Stimulated activated CD8-positive, alpha-beta memory T cell treated with anti-CD3 and anti-CD28 coated beads, Interleukin-7, amount 100 ng/mL, for 48 hours (primary cell): ENCODE data around the gene GCLC.
"Not testable (repeated sequence)": the region's sequence is repeated elsewhere in the genome, so short reads cannot be mapped to it uniquely, and the experiment has no call there.

Experiments used
- DNase-seq, 2 donors: peaks; one replicate each; pipeline ENCODE4 v3.0.0-alpha.2; 2020; ENCODE audit warnings: low read depth in 1 of 2; ENCODE audit errors: extremely low read depth in 1 of 2

GCLC gene

DNA sequence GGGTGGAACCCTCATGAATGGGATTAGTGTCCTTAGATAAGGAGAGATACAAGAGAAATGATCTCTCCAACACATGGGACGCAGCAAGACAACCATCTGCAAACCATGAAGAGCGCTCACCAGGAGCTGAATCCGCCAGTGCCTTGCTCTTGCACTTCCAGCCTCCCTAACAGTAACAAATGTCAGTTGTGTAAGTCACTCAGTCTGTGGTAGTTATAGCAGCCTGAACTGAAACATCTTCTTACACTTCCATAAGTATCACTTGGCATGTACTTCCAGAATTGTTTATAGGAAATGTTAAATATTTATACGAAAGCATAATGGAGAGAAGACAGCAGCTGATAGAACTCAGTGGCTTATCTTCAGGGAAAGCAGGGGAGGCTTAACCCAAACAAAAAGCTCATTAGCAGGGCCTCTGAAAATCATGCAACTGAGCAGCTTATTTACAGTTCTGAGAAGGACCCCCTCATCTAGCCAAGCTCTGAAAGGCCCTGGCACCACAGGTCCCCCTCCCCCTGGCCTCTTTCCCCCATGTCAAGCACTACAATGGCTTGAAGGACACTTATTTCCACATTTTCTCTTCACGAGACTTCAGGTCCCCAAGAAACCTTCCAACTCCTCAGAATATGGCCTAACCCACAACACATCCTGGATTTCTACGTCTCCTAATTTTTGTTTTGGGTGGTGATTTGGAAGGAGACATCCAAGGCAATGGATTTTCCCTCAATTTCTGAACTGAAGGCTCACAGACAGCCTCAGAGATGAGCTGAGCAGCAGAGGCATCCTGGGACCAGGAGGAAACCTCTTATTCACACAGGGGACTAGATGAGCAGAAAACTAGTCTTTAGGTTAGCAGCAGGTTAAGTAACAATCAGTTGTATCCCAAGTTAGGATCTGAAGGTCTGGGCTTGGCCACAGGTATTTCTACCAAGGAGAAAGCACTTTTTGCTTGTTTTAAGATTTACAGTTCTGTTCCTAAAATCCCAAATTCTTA, 49.1 kb downstream of the GCLC start:
- no peak for DNase-seq

- no peak for DNase-seq
These were observed 50.8 kb downstream of the GCLC start for GRCh38 chr6:53494076-53494475.

DNA sequence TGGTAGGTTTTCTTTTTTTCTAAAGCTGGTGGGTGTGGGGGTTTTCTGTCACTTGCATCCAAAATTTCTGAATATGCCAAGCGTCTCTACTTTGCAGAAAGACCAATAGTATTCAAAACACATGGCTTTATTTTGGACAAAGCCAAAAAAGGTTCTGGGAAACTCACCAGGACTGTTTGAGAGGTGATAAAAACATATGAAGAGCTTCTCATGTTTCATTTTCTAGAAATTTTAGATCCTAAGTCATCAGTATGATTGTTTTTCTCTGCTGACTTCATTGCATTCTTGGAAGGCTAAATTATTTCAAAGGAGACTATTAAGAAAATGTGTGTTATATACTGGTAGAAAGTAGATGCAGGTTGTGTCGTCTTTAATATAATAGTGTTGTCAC, 51.3 kb downstream of the GCLC start:
- DNase-seq = no peak

- peak; percentile 13 to 42 for DNase-seq
These were observed 51.9 kb downstream of the GCLC start for GRCh38 chr6:53492860-53493634.

DNA sequence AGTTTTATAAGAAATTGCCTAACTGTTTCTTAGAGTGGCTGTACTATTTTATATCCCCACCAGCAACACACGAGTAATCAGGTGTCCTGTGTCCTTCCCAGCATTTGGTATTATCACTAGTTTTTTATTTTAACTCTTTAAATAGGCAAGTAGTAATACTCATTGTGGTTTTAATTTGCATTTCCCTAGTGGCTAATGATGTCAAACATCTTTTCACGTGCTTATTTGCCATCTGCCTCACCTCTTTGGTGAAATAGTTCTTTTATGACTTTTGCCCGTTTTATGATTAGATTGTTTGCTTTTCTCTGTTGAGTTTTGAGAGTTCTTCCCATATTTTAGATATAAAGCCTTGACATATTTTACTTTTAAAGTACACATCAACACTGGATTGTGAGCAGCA, 57.8 kb downstream of the GCLC start:
- DNase-seq = no peak

- no peak for DNase-seq
These were observed 58.2 kb downstream of the GCLC start for GRCh38 chr6:53486679-53487078.

DNA sequence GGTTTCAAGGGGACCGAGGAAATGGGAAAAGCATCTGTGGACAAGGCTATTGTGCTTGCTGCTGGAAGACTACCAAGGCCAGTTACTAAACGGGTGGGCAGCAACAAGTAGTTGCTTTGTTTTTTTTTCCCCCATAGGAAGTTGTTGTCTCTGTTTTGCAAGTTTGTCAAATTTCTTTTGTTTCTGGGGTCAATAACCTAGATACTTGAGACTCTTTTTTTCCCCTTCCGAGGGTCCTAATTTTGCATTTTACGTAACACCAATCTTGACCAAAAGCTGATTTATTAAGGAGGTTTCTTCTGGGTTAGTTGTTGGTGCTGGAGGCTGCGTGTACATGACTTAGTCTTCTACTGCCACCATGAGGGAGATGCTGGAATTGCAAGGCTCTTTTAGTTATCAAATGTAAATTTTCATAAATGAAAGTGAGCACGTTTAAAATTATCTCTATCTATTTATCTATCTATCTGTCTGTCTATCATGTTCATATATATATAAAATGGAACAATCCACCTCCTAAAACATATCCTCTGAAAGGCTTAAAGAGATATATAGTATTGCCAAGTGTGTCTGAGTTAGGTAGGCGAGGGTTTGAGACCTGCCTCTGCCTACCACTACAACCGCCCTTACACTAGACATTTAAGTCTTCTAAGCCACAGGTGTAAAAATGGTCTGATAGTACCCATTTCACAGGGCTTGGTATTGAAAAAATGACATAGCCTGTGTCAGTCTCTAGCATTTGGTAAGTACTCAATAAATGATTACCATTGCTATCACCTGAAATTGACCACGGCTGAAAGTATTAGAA, 60.2 kb downstream of the GCLC start:
- DNase-seq = peak in 1 of 2 donors; percentile 54

DNA sequence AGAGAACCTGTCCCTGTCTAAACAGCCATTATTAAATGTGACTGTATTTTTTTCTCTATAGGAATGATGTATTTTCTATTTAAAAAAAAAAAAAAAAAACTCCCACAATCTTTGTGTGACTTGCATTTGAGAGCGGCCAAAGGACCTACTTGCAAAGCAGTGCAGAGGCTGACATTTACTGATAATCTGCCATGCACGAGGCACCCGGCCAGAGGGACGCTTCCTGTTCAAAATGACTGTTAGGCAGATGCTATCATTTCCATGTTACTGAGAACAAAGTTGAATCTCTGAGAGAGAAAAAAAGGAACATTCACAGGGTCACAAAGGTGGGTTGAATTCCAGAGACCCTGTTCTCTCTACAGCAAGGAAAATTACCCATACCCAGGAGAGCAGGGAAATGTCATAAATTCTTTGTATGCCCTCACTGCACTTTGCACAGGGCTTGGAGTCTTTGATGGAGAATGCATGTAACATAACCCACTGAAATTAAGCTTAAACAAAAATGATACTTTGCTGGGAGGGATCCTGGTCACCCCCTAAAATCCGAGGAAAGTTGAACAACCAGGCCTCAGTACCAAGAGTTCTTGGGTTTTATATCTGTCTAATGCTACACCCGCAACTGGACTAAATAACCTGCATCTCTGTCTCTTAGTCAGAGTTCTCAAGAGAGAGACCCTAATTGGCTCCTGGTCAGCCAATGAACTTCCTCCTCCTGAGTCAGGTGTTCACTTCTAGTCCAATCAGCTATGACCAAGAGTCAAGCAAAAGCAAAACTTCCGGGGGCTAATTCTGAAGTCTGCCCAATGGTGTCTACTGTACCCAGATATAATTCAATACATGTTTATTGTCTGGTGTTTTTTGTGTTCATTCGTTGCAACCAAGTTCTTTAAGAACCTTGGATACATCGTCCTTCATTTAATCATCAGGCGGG, 61.2 kb downstream of the GCLC start:
- DNase-seq = no peak

DNA sequence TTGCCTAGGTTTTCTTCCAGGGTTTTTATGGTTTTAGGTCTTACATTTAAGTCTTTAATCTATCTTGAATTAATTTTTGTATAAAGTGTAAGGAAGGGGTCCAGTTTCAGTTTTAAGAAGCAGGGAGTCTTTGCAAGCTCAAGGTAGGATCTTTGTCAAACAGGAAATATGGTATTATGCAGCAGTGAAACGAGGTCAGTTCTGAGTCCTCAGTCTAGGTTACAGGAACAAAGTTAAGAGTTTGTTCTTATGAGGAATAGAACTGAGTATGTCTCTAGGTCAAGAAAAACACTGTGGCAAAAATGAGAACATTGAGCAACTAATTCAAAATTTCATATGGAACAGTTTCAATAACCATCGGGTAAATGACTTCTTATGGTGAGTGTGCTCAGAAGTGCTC, 63.6 kb downstream of the GCLC start:
- DNase-seq = no peak

GRCh38 chr6:53480774-53481173, 64.1 kb downstream of the GCLC start:
- DNase-seq = not testable (repeated sequence)

GRCh38 chr6:53479871-53480270, 65.0 kb downstream of the GCLC start:
- DNase-seq = no peak

DNA sequence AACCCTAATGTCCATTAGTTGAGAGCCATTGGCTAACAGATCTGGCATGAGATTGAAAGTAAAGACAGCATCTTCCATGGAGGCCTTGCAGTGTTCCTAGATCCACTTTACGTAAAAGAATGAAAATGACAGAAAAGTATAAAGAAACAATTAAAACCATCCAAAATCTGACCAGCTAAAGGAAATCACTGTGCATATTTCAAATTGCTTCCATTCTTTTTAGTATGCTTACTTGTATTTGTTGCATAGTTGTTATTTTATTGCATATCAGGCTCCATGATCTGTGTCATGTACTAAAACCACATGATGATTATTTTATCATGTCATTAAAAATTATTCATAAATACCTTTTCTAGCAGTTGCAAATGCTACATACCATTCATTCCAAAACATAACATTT, 67.9 kb downstream of the GCLC start:
- DNase-seq = no peak

DNA sequence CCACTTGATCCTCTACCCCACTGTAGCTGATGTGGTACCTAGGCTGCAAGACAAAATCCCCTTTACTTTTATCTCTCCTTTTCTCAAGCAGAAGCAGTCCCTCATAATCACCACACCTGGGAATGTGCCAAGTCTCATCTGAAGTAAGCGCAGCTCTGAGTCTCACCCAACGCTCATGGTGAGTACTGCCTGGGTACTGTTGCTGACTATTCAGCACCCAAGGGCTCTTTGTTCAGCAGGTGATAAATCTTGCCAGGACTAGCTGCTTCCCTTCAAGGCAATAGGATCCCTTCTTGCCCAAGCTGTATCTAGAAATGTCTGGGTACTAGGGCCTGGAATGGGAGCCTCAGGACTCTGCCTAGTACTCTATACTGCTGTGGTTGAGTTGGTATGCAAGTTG, 70.9 kb downstream of the GCLC start:
- DNase-seq = no peak

- DNase-seq = no peak
These were observed 75.7 kb downstream of the GCLC start for GRCh38 chr6:53469163-53469562.

DNA sequence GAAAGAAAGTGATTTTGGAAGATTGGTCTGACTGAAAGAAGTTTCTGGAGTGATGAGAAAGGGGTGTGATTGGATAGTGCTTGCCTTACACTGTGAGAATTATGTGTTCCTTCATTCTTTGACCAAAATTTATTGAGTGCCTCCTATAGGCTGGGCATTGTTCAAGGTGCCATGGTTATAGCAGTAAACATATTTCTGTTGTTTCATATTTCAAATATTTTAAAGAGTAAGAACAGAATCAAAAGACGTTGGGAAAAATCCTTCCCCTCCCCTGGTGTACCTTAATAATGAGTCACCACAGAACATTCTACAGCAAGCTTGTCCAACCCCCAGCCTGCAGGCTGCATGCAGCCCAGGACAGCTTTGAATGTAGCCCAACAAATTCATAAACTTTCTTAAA, 78.6 kb downstream of the GCLC start:
- DNase-seq = no peak

- DNase-seq = no peak
These were observed 79.2 kb downstream of the GCLC start for GRCh38 chr6:53465732-53466131.

GRCh38 chr6:53464927-53465460, 79.9 kb downstream of the GCLC start:
- DNase-seq = no peak

- DNase-seq = no peak
These were observed 80.4 kb downstream of the GCLC start for GRCh38 chr6:53464483-53464882.

DNA sequence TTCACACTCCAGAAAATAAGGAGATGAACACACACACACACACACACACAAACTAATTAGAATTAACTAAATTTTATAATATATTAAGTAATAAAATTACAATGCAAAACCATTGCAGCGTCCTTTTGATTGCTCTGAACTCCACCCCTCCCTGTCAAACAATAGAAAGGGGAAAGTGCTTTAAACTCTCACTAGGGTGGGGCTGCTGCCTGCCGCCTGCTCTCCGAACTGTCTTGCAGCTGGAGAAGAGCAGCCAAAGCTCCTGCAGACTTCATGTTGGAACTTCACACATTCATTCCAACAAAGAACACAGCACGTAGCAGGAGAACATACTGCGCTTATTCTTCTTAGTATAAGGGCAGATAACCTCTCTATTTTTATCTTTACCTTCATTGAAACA, 83.2 kb downstream of the GCLC start:
- no peak for DNase-seq
